Head of caudate nucleus (tissue), 42 donors: ENCODE measurements around the gene TMEM18.

Source experiments
- DNase-seq, 42 donors: peaks; one replicate each; pipeline versions ENCODE4 v3.0.0 to v3.0.0-alpha.2; 2020 to 2021; ENCODE audit warnings: mixed read lengths in 7 of 42
- intact Hi-C: fragments of 100-400 bp; cut with DNase I; formaldehyde crosslinking; loops from one replicate; pipeline ENCODE4 v1.15.0; 2022

Gene TMEM18

GRCh38 chr2:627340-627709 lies 49.9 kb downstream of the TMEM18 start:
- intact Hi-C loops, result no loop called here
- DNase-seq, result peak in 3 of 42 donors; percentile 11 to 27 (median 25)

DNA sequence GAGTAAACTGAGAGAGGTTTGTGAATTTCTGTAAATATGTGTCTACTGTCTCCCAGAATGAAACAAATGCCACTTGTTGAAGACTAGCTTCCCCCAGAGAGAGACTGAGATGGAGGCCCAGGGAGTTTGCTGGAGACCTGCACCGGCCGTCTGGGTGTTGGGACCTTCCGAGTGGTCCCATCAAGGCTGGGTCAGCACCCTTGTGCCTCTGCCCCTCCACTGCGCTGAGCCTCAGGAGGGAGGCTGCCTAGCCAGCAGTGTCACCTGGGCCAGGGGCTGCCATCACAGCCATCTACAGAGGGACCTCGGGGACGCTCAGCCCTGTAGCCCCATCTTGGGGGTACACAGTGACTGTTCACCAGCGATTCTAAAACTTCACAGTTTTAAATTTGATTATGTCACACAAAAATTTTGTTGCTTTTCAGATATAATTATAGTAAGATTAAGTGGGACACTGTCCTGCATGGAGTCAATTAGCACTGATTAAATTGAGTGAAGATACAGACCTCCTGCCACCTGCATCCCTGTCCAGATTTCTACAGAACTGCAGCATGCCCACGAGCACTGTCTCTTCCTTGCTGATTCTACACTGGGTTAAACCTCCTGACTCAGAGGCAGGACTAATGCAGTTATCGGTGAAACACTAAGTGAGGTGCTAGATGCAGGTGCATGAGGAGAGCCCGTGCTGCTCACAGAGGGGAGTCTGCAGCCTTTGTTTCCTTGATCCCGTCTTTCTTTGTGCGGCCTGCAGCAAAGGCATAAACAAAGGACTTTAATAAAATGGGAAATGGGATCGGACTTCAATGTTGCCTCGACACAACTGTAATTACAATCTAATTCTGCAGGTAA lies 50.5 kb downstream of the TMEM18 start:
- intact Hi-C loops, result no loop called here
- DNase-seq, result peak in 5 of 42 donors; percentile 1 to 37 (median 19)

DNA sequence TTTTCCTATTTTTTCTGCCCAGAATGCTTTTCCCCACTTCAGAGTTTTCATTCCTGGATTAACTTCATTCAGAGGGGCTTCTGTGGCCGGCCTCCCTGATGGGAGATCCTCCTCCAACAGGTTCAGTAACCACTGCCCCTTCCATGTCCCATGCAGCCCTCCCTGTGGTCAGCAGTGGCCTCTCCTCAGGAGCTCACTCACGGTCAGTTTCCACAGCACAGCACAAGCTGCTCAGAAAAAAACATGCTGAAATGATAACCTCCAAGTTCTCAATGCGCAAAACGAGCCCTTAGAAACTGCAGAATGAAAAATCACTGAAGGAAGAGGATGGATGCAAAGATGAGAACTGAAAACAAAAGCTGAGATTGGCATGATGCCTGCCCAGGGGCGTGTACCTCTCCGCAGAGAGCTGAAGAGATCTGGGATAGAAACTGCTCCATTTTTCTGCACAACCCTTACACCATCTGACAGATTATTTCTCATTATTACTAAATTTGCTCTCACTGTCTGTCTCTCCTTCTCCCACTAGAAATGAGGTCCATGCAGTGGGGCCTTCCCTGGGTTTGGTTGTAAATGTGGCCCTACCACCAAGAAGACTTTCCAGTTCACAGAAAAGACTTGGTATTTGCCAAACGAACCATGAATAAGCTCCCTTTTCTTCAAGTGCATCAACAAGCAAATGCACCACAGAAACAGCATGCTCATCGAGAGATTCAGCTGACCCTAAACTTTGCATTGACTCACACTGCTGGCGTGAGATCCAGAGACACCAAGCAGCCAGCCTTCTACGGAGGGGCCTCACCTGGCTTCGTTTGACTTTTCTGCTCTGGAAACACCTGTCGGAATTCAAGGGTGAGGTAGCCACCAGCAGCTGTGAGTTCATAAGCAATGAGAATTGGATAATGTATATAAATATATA lies 51.5 kb downstream of the TMEM18 start:
- DNase-seq, result peak in 5 of 42 donors; percentile 1 to 31 (median 24)
- intact Hi-C loops, result no loop called here

DNA sequence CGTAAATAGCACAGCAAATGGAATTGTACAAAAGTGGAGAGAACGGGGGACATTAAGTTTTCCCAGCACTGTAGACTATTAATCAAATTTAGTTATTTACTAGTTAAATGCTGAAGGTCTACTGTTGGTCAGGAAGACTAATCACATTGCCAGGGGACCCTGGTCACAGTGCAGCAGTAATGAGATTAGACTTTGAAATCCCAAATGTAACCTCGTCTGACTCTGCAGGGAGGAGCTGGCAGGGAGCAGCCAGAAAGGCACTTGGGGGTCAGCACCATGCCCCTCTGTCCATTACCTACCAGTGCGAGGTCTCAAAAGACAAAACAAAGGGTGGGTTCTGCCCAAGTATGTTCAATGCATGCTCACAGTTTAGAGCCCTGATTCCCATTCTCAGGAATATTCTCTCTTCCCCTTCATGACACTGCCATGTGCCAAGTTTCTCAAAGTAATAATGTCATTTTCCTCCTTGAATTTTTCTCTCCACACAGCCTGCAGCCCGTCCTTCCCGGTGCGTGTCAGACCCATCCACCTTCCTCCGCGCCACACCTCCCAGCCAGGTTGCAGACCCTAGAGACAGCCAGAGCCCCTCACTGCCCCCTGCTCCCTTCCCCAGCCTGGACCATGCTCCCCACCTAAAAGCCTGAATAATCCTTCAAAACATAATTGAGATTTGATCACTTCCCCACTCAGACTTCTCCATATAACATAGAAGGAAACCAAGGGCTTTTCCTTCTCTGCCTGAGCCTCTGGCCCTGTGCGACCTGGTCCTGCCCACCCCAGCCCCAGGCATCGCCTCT lies 52.5 kb downstream of the TMEM18 start:
- intact Hi-C loops, result no loop called here
- DNase-seq, result peak in 3 of 42 donors; percentile 16 to 28 (median 21)

DNA sequence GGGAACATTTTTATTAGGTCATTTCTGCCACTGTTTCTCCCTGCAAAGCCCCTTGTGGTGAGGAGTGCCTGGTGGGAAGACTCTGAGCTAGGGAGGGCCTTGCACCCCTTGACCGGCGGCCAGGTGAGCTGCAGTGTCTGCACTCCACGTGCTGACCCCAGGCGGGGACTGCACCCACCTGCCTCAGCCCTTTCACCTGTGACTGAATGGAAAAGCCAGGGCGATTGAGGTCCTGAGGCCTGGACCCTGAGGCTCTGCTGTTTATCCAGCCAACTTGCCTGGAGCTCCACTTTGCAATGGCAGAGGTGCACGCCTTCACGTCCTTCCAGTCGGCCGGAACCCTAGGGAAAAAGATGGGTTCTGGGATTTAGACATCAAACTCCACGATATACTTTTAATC lies 53.1 kb downstream of the TMEM18 start:
- DNase-seq, result peak in 4 of 42 donors; percentile 0 to 29 (median 19)
- intact Hi-C loops, result no loop called here

DNA sequence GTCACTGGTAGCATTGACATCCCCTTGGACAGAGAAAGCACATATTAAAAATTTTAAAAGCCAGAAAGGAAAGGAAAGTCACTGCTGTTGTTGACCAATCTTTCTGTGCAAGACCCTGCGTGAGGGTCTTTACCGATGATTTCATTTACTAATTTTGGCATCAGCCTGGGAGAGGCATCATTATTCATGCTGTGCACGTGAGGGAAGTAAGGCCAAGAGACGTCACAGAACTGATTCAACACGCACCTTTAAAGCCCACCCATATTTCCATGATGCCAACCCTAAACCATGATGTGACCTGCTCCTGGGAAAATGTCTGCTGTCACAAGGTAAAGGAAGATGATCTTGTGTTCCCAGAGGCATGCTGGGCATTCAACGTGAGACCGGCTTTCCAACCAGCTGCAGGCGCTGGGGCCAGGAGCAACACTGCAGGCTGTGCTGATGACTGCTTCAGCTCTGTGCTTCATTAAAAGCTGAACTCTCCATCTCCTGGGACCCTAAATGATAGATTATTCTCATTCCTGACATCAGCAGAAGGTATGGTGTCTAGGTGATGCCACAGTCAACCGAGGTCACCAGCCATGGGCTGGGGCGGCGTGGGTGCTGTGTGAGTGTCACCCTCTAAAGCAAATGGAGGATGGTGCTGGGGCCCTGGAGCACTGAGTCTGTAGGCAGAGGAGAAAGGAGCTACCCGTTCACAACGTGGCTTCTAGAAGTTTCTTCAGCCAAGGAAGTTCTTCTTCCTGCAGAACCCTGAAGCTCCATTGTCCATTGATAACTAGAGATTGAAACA lies 53.9 kb downstream of the TMEM18 start:
- DNase-seq, result peak in 4 of 42 donors; percentile 7 to 33 (median 24)
- intact Hi-C loops, result no loop called here

- intact Hi-C loops, result no loop called here
- DNase-seq, result peak in 3 of 42 donors; percentile 4 to 26 (median 10)
Observed at GRCh38 chr2:622357-622756, 54.8 kb downstream of the TMEM18 start.

GRCh38 chr2:621303-622099 lies 55.7 kb downstream of the TMEM18 start:
- intact Hi-C loops, result no loop called here
- peak in 6 of 42 donors; percentile 0 to 33 (median 9) for DNase-seq

- DNase-seq, result peak in 7 of 42 donors; percentile 2 to 27 (median 18)
- intact Hi-C loops, result no loop called here
Observed at GRCh38 chr2:620471-621302, 56.5 kb downstream of the TMEM18 start.

DNA sequence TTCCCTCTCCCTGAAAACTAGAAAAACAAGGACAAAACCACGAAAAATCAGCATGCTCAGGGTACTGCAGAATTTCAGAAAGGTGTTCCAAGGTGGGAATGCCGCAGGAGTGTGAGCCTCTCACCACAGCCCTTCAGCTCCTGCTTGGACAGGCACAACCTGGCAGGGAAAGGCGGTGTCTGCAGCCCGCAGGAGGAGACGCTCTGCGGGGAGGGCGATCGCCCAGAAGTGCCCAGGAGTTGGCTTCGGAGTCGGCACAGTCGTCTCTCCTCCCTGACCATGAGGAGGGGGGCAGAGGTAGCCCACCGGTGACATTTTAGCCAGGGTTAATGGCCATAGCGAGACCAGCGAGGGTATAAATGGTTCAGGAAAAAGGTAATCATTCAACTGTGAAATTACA lies 57.2 kb downstream of the TMEM18 start:
- intact Hi-C loops, result no loop called here
- DNase-seq, result peak in 8 of 42 donors; percentile 1 to 26 (median 3)

GRCh38 chr2:618422-618990 lies 58.7 kb downstream of the TMEM18 start:
- intact Hi-C loops, result no loop called here
- DNase-seq, result peak in 4 of 42 donors; percentile 2 to 12 (median 4)

DNA sequence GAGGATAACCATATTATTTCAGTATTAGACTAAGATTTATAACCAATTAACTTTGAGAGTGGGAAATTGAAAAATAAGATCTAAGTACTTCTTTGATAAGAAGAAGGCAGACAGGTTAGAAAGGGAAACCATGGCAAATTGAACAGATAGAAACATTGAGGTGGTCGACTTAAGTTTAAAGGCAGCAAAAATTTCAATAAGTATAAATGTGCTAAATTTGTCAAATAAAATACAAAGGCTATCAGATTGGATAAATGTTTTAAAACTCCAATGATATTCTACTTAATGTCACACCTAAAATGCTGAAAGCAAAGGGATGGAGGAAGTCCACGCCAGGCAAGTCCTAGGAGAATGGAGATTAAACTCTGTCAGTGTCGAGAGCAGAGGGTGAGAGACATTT lies 59.2 kb downstream of the TMEM18 start:
- no peak for DNase-seq
- intact Hi-C loops, result no loop called here
